Activated CD8-positive, alpha-beta memory T cell treated with anti-CD3 and anti-CD28 coated beads, Interleukin-2, amount 50 U/mL, for 1 hour (primary cell): ENCODE data around the gene C16orf90.
"Not testable (repeated sequence)": the region's sequence is repeated elsewhere in the genome, so short reads cannot be mapped to it uniquely, and the experiment has no call there.

ENCODE experiments used
- DNase-seq: peaks from one replicate; pipeline ENCODE4 v3.0.0-alpha.2; 2020; ENCODE audit errors: extremely low read depth

C16orf90 gene

GRCh38 chr16:3513892-3514583, 18.7 kb upstream of the C16orf90 start:
- DNase-seq = no peak

- DNase-seq = no peak
These were observed 16.2 kb upstream of the C16orf90 start for GRCh38 chr16:3511286-3512180.

- no peak for DNase-seq
These were observed 15.1 kb upstream of the C16orf90 start for GRCh38 chr16:3510416-3510815.

GRCh38 chr16:3509470-3509928, 14.2 kb upstream of the C16orf90 start:
- peak; percentile 62 for DNase-seq

- no peak for DNase-seq
These were observed 13.4 kb upstream of the C16orf90 start for GRCh38 chr16:3508736-3509135.

GRCh38 chr16:3503523-3503922, 8.2 kb upstream of the C16orf90 start:
- no peak for DNase-seq

- DNase-seq = no peak
These were observed 6.6 kb upstream of the C16orf90 start for GRCh38 chr16:3501783-3502400.

- not testable (repeated sequence) for DNase-seq
These were observed 6.1 kb upstream of the C16orf90 start for GRCh38 chr16:3501412-3501761.

GRCh38 chr16:3498988-3499387, 3.7 kb upstream of the C16orf90 start:
- no peak for DNase-seq

- DNase-seq = no peak
These were observed 2.5 kb upstream of the C16orf90 start for GRCh38 chr16:3497771-3498170.

GRCh38 chr16:3496386-3496785, 1.1 kb upstream of the C16orf90 start:
- DNase-seq = no peak

GRCh38 chr16:3494386-3494973, 809 bp downstream of the C16orf90 start:
- DNase-seq = no peak

- no peak for DNase-seq
These were observed 2.9 kb downstream of the C16orf90 start for GRCh38 chr16:3492356-3492755.

GRCh38 chr16:3490911-3491629, 4.2 kb downstream of the C16orf90 start:
- no peak for DNase-seq

- DNase-seq = no peak
These were observed 6.5 kb downstream of the C16orf90 start for GRCh38 chr16:3488801-3489200.

GRCh38 chr16:3487521-3488410, 7.5 kb downstream of the C16orf90 start:
- DNase-seq = no peak

GRCh38 chr16:3486506-3487215, 8.6 kb downstream of the C16orf90 start:
- DNase-seq = no peak

- DNase-seq = no peak
These were observed 9.3 kb downstream of the C16orf90 start for GRCh38 chr16:3485821-3486505.

GRCh38 chr16:3485097-3485745, 10.1 kb downstream of the C16orf90 start:
- no peak for DNase-seq
